Calu3 (cell line): ENCODE results near the gene CDC25A. TPM values are rescaled to one million over a fixed set of nuclear protein-coding genes. Genes with fewer than 3 reads are reported as not detected.

Source experiments
- BruUV-seq: library from RNA; stranded (reverse); fragments of 400-500 nt; replicated peaks from 2 replicates; lab custom pipeline; 2021; lab: Mats Ljungman, UMichigan
- CTCF ChIA-PET: fragments of 300-600 bp; sonication (Branson Sonifier 250); formaldehyde crosslinking; loops from one replicate; lab custom pipeline; 2022; ENCODE audit warnings: antibody characterized with exemption; lab: Charles Lee
- DNase-seq: peaks from one replicate; pipeline ENCODE4 v3.0.0; 2022
- H3K27ac Mint-ChIP-seq: one replicate; pipeline ENCODE4 v1.8.0; 2022; ENCODE audit warnings: mixed read lengths; ENCODE audit not compliant: unreplicated experiment
- H3K27me3 Mint-ChIP-seq: one replicate; pipeline ENCODE4 v1.8.0; 2022; ENCODE audit warnings: mixed read lengths; ENCODE audit not compliant: unreplicated experiment
- H3K36me3 Mint-ChIP-seq: one replicate; pipeline ENCODE4 v1.8.0; 2022; ENCODE audit warnings: mild to moderate bottlenecking, moderate library complexity, mixed read lengths; ENCODE audit not compliant: insufficient read depth, unreplicated experiment
- H3K4me1 Mint-ChIP-seq: one replicate; pipeline ENCODE4 v1.8.0; 2022; ENCODE audit warnings: mild to moderate bottlenecking, low read depth, mixed read lengths; ENCODE audit not compliant: unreplicated experiment
- H3K4me3 Mint-ChIP-seq: one replicate; pipeline ENCODE4 v1.8.0; 2022; ENCODE audit warnings: mild to moderate bottlenecking, low read depth, moderate library complexity, mixed read lengths; ENCODE audit not compliant: unreplicated experiment
- H3K9me3 Mint-ChIP-seq: one replicate; pipeline ENCODE4 v1.8.0; 2022; ENCODE audit warnings: low read depth, mixed read lengths; ENCODE audit not compliant: unreplicated experiment
- intact Hi-C: fragments of 100-400 bp; cut with micrococcal nuclease; formaldehyde crosslinking; loops from one replicate; pipeline ENCODE4 v1.10.0; 2022; ENCODE audit not compliant: unreplicated experiment
- total RNA-seq: library from RNA; stranded (reverse); gene quantifications from 2 replicates; pipeline ENCODE4 v1.2.3, GENCODE V29; 2022
- TF ChIP-seq, protein P1 (sequence below): fragments of 200-600 bp; IDR thresholded peaks from one replicate; pipeline ENCODE4 v1.8.0; 2022; ENCODE audit warnings: antibody characterized with exemption; ENCODE audit not compliant: unreplicated experiment

CDC25A gene
- total RNA-seq, 1 experiment from 2014 or later = 18.2 TPM

DNA sequence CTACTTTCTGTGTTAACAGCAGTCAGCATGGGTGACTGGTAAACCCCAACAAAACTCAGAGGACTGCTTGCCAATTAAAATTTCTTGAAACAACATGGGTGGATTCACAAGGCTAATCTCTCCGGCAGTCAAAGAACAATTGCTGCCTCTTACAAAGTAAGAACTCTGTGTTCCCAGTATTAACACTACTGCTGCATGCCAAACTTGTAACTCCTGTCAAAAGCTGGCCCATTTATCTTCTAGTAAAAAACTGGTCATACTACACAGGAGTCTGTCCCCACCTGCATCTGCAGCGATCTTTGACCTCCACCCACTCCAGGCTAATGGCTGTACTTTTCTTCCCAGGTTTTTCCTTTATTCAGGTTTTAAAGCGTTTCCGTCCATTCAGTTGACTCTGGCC, 44.0 kb upstream of the CDC25A start:
- CTCF ChIA-PET = interaction anchor here (1.4 to 1.5 kb wide), 2 partner anchors 38 to 204 kb away, joined by 3 read pairs; no protein-coding TSS in a partner anchor

GRCh38 chr3:48226939-48227338, 38.7 kb upstream of the CDC25A start:
- DNase-seq = no peak
- intact Hi-C loops = no loop called here
- Mint-ChIP-seq H3K9me3 (no peaks in the 10 kb centered on the region), H3K27me3 (no peaks in the 10 kb centered on the region), H3K36me3 (peaks cover under 1% of the 10 kb centered on the region), H3K4me3 (no peak overlapping the region), H3K4me1 (peaks cover 16% of the 10 kb centered on the region), H3K27ac (no peak overlapping the region)
- CTCF ChIA-PET = no interaction called here
- TF ChIP-seq, protein P1, sequence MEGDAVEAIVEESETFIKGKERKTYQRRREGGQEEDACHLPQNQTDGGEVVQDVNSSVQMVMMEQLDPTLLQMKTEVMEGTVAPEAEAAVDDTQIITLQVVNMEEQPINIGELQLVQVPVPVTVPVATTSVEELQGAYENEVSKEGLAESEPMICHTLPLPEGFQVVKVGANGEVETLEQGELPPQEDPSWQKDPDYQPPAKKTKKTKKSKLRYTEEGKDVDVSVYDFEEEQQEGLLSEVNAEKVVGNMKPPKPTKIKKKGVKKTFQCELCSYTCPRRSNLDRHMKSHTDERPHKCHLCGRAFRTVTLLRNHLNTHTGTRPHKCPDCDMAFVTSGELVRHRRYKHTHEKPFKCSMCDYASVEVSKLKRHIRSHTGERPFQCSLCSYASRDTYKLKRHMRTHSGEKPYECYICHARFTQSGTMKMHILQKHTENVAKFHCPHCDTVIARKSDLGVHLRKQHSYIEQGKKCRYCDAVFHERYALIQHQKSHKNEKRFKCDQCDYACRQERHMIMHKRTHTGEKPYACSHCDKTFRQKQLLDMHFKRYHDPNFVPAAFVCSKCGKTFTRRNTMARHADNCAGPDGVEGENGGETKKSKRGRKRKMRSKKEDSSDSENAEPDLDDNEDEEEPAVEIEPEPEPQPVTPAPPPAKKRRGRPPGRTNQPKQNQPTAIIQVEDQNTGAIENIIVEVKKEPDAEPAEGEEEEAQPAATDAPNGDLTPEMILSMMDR = no peak
- BruUV-seq = no TSS peak

More for the DNA sequence above, 44.0 kb upstream of the CDC25A start:
- Mint-ChIP-seq H3K9me3 (no peaks in the 10 kb centered on the region), H3K4me1 (peaks cover 14% of the 10 kb centered on the region), H3K27ac (no peak overlapping the region), H3K27me3 (no peaks in the 10 kb centered on the region), H3K4me3 (no peak overlapping the region), H3K36me3 (no peaks in the 10 kb centered on the region)
- intact Hi-C loops = loop anchor here (2.0 kb wide), 1 partner anchor 203 kb away; no protein-coding TSS in a partner anchor
- no peak for DNase-seq
- no TSS peak for BruUV-seq
- TF ChIP-seq, protein P1 = no peak

GRCh38 chr3:48225587-48225986, 37.4 kb upstream of the CDC25A start:
- Mint-ChIP-seq H3K4me1 (peaks cover 16% of the 10 kb centered on the region), H3K27ac (no peak overlapping the region), H3K27me3 (no peaks in the 10 kb centered on the region), H3K4me3 (no peak overlapping the region), H3K36me3 (peaks cover 6% of the 10 kb centered on the region), H3K9me3 (no peaks in the 10 kb centered on the region)
- DNase-seq = no peak
- BruUV-seq = no TSS peak
- intact Hi-C loops = no loop called here
- TF ChIP-seq, protein P1 = no peak
- CTCF ChIA-PET = interaction anchor here (0.5 to 0.8 kb wide), 3 partner anchors 15 to 43 kb away, joined by 3 to 4 read pairs (median 3); partner anchors contain the start of gene ZNF589

GRCh38 chr3:48222616-48223513, 34.6 kb upstream of the CDC25A start, which contains the start of gene CAMP:
Gene CAMP (plus strand): TSS chr3:48223495. CDS start chr3:48223512, 17 bp downstream.
- TF ChIP-seq, protein P1 = no peak
- H3K27ac Mint-ChIP-seq = no peak within 1 kb of the TSS

More at GRCh38 chr3:48222616-48223513, 34.6 kb upstream of the CDC25A start, which contains the start of gene CAMP:
- Mint-ChIP-seq H3K4me1 (peaks cover 16% of the 10 kb centered on the region), H3K27me3 (no peaks in the 10 kb centered on the region), H3K4me3 (no peak within 1 kb of the TSS), H3K36me3 (peaks cover 6% of the 10 kb centered on the region), H3K9me3 (no peaks in the 10 kb centered on the region)
- peak; percentile 92 for DNase-seq
- BruUV-seq = no TSS peak
- intact Hi-C loops = no loop called here
- CTCF ChIA-PET = no interaction called here
